Fibroblast of the conjunctiva (primary cell): Measurements from ENCODE around the gene PGBD5.
A peak's percentile ranks its signal among the peaks of the same experiment; 100 is the strongest.

Experiments
- DNase-seq: peaks from one replicate; pipeline ENCODE4 v3.0.0-alpha.2; 2010; ENCODE audit warnings: low read depth

PGBD5 gene

GRCh38 chr1:230375147-230375546 is 51.0 kb downstream of the PGBD5 start:
- DNase-seq, result no peak

GRCh38 chr1:230371923-230372703 is 54.0 kb downstream of the PGBD5 start:
- no peak for DNase-seq

- no peak for DNase-seq
Measured at GRCh38 chr1:230370109-230370508, 56.0 kb downstream of the PGBD5 start.

GRCh38 chr1:230368871-230369270 is 57.3 kb downstream of the PGBD5 start:
- no peak for DNase-seq

- DNase-seq, result no peak
Measured at GRCh38 chr1:230368363-230368762, 57.8 kb downstream of the PGBD5 start.

GRCh38 chr1:230366504-230366915 is 59.6 kb downstream of the PGBD5 start:
- no peak for DNase-seq

- no peak for DNase-seq
Measured at GRCh38 chr1:230365723-230366307, 60.3 kb downstream of the PGBD5 start.

GRCh38 chr1:230362949-230363348 is 63.2 kb downstream of the PGBD5 start:
- DNase-seq, result no peak

- no peak for DNase-seq
Measured at GRCh38 chr1:230361941-230362340, 64.2 kb downstream of the PGBD5 start.

- peak; percentile 77 for DNase-seq
Measured at GRCh38 chr1:230359992-230360668, 66.0 kb downstream of the PGBD5 start.

- no peak for DNase-seq
Measured at GRCh38 chr1:230356869-230357794, 69.0 kb downstream of the PGBD5 start.

GRCh38 chr1:230356190-230356589 is 69.9 kb downstream of the PGBD5 start:
- DNase-seq, result no peak

GRCh38 chr1:230355594-230355993 is 70.5 kb downstream of the PGBD5 start:
- DNase-seq, result no peak

- no peak for DNase-seq
Measured at GRCh38 chr1:230355128-230355527, 71.0 kb downstream of the PGBD5 start.

GRCh38 chr1:230354005-230354404 is 72.1 kb downstream of the PGBD5 start:
- DNase-seq, result no peak

- no peak for DNase-seq
Measured at GRCh38 chr1:230352537-230352936, 73.6 kb downstream of the PGBD5 start.

- DNase-seq, result no peak
Measured at GRCh38 chr1:230351983-230352382, 74.1 kb downstream of the PGBD5 start.

GRCh38 chr1:230351514-230351913 is 74.6 kb downstream of the PGBD5 start:
- DNase-seq, result no peak

GRCh38 chr1:230350208-230350921 is 75.8 kb downstream of the PGBD5 start:
- DNase-seq, result no peak

GRCh38 chr1:230349020-230349393 is 77.1 kb downstream of the PGBD5 start:
- no peak for DNase-seq

GRCh38 chr1:230348386-230349019 is 77.6 kb downstream of the PGBD5 start:
- DNase-seq, result no peak
